GM19328 (cell line): ENCODE data around the gene ZNF516.
"Not testable (repeated sequence)": the region's sequence is repeated elsewhere in the genome, so short reads cannot be mapped to it uniquely, and the experiment has no call there.

Experiments
- ATAC-seq: cut with Tn5 transposase; IDR thresholded peaks from one replicate; pipeline ENCODE4 v1.9.1; 2021; ENCODE audit warnings: mild to moderate bottlenecking, moderate library complexity; ENCODE audit not compliant: unreplicated experiment

Gene ZNF516

GRCh38 chr18:76495006-76495370 lies at the start of gene ZNF516:
ZNF516 (minus strand) TSS chr18:76495242; CDS start chr18:76443054, 52,188 bp downstream.
- peak; percentile 18 for ATAC-seq

- no peak for ATAC-seq
These were observed 43.8 kb upstream of the ZNF516 start for GRCh38 chr18:76538846-76539245.

GRCh38 chr18:76537621-76538020 lies 42.6 kb upstream of the ZNF516 start:
- ATAC-seq, result no peak

GRCh38 chr18:76536593-76536992 lies 41.6 kb upstream of the ZNF516 start:
- not testable (repeated sequence) for ATAC-seq

- ATAC-seq, result no peak
These were observed 37.8 kb upstream of the ZNF516 start for GRCh38 chr18:76532875-76533274.

- no peak for ATAC-seq
These were observed 35.8 kb upstream of the ZNF516 start for GRCh38 chr18:76530846-76531245.

GRCh38 chr18:76530391-76530790 lies 35.3 kb upstream of the ZNF516 start:
- no peak for ATAC-seq

GRCh38 chr18:76529433-76529811 lies 34.4 kb upstream of the ZNF516 start:
- no peak for ATAC-seq

- no peak for ATAC-seq
These were observed 33.7 kb upstream of the ZNF516 start for GRCh38 chr18:76528477-76529432.

- ATAC-seq, result no peak
These were observed 30.9 kb upstream of the ZNF516 start for GRCh38 chr18:76525911-76526310.

- no peak for ATAC-seq
These were observed 30.1 kb upstream of the ZNF516 start for GRCh38 chr18:76524900-76525698.

- ATAC-seq, result no peak
These were observed 29.4 kb upstream of the ZNF516 start for GRCh38 chr18:76524477-76524876.

- no peak for ATAC-seq
These were observed 27.5 kb upstream of the ZNF516 start for GRCh38 chr18:76522551-76522950.

GRCh38 chr18:76522122-76522503 lies 27.1 kb upstream of the ZNF516 start:
- no peak for ATAC-seq

- ATAC-seq, result no peak
These were observed 26.5 kb upstream of the ZNF516 start for GRCh38 chr18:76521417-76522121.

- ATAC-seq, result no peak
These were observed 24.0 kb upstream of the ZNF516 start for GRCh38 chr18:76518860-76519538.

GRCh38 chr18:76518123-76518859 lies 23.2 kb upstream of the ZNF516 start:
- ATAC-seq, result no peak

GRCh38 chr18:76515576-76515975 lies 20.5 kb upstream of the ZNF516 start:
- no peak for ATAC-seq

- ATAC-seq, result no peak
These were observed 19.5 kb upstream of the ZNF516 start for GRCh38 chr18:76514573-76514972.

GRCh38 chr18:76507830-76508385 lies 12.9 kb upstream of the ZNF516 start:
- no peak for ATAC-seq
